MCF 10A (cell line): ENCODE measurements around the gene HEATR1. TPM values are rescaled to one million over a fixed set of nuclear protein-coding genes. Genes with fewer than 3 reads are reported as not detected.
A peak's percentile ranks its signal among the peaks of the same experiment; 100 is the strongest.

ENCODE experiments used
- Bru-seq: library from RNA; stranded (reverse); fragments of 400-500 nt; gene quantifications from one replicate; lab custom pipeline; 2021; lab: Mats Ljungman, UMichigan
- BruChase-seq, 2 experiments: library from RNA; stranded (reverse); fragments of 400-500 nt; gene quantifications; one replicate each; lab custom pipeline; 2021; lab: Mats Ljungman, UMichigan
- BruUV-seq: library from RNA; stranded (reverse); fragments of 400-500 nt; replicated peaks from 2 replicates; lab custom pipeline; 2021; lab: Mats Ljungman, UMichigan
- CTCF ChIA-PET: fragments of 300-600 bp; sonication (Branson Sonifier 250); formaldehyde crosslinking; extraction: SDS; loops from one replicate; lab custom pipeline; 2021; ENCODE audit warnings: antibody characterized with exemption, inconsistent platforms; lab: Yijun Ruan, JAX
- POLR2A ChIA-PET: fragments of 300-600, 350-650 bp; sonication (Branson Sonifier 250); formaldehyde crosslinking; extraction: SDS; loops from one replicate; lab custom pipeline; 2020; ENCODE audit warnings: antibody characterized with exemption, inconsistent platforms; lab: Yijun Ruan, JAX
- DNase-seq: peaks from one replicate; pipeline ENCODE4 v3.0.0-alpha.2; 2018; ENCODE audit not compliant: unreplicated experiment
- H3K27ac Mint-ChIP-seq: one replicate; pipeline ENCODE4 v1.8.0; 2022; ENCODE audit warnings: mild to moderate bottlenecking, low read depth, mixed read lengths; ENCODE audit not compliant: unreplicated experiment
- H3K27me3 Mint-ChIP-seq: one replicate; pipeline ENCODE4 v1.8.0; 2022; ENCODE audit warnings: mixed read lengths; ENCODE audit not compliant: insufficient read depth, unreplicated experiment
- H3K36me3 Mint-ChIP-seq: one replicate; pipeline ENCODE4 v1.8.0; 2022; ENCODE audit warnings: mild to moderate bottlenecking, moderate library complexity, mixed read lengths; ENCODE audit not compliant: insufficient read depth, unreplicated experiment
- H3K4me1 Mint-ChIP-seq: one replicate; pipeline ENCODE4 v1.8.0; 2022; ENCODE audit warnings: mixed read lengths; ENCODE audit not compliant: insufficient read depth, unreplicated experiment
- H3K4me3 Mint-ChIP-seq: one replicate; pipeline ENCODE4 v1.8.0; 2022; ENCODE audit warnings: mild to moderate bottlenecking, moderate library complexity, mixed read lengths; ENCODE audit not compliant: unreplicated experiment
- H3K9me3 Mint-ChIP-seq: one replicate; pipeline ENCODE4 v1.8.0; 2022; ENCODE audit warnings: mixed read lengths; ENCODE audit not compliant: unreplicated experiment
- CTCF ChIP-seq: fragments of 200-600 bp; IDR thresholded peaks from one replicate; pipeline ENCODE4 v1.8.0; 2022; ENCODE audit warnings: antibody characterized with exemption, mild to moderate bottlenecking; ENCODE audit not compliant: unreplicated experiment
- intact Hi-C: fragments of 100-400 bp; cut with micrococcal nuclease; formaldehyde crosslinking; loops from 2 replicates; pipeline ENCODE4 v1.14.1; 2022
- long read RNA-seq: library from polyadenylated mRNA; stranded (forward); transcript quantifications from one replicate; pipeline ENCODE4 v2.0.0, GENCODE V29; 2022
- total RNA-seq: library from RNA; stranded (reverse); gene quantifications from 2 replicates; pipeline ENCODE4 v1.2.3, GENCODE V29; 2022

Gene HEATR1, protein sequence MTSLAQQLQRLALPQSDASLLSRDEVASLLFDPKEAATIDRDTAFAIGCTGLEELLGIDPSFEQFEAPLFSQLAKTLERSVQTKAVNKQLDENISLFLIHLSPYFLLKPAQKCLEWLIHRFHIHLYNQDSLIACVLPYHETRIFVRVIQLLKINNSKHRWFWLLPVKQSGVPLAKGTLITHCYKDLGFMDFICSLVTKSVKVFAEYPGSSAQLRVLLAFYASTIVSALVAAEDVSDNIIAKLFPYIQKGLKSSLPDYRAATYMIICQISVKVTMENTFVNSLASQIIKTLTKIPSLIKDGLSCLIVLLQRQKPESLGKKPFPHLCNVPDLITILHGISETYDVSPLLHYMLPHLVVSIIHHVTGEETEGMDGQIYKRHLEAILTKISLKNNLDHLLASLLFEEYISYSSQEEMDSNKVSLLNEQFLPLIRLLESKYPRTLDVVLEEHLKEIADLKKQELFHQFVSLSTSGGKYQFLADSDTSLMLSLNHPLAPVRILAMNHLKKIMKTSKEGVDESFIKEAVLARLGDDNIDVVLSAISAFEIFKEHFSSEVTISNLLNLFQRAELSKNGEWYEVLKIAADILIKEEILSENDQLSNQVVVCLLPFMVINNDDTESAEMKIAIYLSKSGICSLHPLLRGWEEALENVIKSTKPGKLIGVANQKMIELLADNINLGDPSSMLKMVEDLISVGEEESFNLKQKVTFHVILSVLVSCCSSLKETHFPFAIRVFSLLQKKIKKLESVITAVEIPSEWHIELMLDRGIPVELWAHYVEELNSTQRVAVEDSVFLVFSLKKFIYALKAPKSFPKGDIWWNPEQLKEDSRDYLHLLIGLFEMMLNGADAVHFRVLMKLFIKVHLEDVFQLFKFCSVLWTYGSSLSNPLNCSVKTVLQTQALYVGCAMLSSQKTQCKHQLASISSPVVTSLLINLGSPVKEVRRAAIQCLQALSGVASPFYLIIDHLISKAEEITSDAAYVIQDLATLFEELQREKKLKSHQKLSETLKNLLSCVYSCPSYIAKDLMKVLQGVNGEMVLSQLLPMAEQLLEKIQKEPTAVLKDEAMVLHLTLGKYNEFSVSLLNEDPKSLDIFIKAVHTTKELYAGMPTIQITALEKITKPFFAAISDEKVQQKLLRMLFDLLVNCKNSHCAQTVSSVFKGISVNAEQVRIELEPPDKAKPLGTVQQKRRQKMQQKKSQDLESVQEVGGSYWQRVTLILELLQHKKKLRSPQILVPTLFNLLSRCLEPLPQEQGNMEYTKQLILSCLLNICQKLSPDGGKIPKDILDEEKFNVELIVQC (N-terminal part only)
- 90.6 and 128 TPM in 2 replicates for total RNA-seq
- percentile 97 among the genes with signal in this experiment for Bru-seq, nascent RNA
- percentile 97 among the genes with signal in this experiment for BruChase-seq, experiment 1, labeled RNA remaining after a 6-hour chase
- BruChase-seq, experiment 2, labeled RNA remaining after a 2-hour chase = percentile 96 among the genes with signal in this experiment
- long read RNA-seq, full-length matches to known transcripts = 128 of 184 reads
- long read RNA-seq, partial matches to known transcripts = 36 of 184 reads
- long read RNA-seq, other reads (novel, unspliced or antisense) = 20 of 184 reads

DNA sequence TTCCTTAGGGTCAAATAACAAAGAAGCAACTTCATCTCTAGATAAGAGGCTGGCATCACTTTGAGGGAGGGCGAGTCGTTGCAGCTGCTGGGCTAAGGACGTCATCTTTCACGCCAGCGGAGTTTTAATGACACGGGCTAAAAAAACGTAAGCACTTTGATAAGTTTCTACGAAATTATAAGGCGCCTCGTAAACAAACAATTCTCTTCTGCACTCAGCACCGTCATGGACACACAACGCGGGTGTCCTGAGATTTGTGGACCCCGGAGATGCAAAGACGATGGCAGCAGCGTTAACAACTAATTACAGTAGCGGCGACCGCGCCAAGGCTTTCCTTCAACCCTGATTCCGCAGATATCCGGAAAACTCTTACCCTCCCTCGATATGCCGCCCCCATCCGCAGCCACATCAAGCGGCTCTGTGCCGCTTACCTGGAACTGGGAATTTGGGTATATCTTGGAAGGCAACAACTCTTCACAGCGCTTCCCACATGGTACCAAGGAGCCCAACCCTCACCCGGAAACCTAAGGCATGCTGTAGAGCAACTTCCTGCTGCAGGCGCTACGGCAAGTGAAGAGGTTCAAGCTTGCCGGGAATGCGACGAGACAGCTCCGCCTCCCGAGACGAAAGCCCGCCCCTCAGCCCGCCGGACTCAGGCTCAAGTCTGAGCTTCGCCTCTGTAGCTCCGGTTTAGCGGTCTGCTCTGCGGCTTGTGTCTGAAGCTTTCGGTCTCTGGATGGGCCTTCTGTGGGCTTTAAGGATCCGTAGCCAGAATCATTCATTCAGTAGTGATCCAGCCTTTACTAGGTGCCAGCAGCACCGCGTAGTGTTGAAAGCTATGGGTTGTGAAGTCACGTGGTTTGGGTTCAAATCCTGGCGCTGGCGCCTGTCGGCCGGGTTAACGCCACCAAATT is at the start of gene HEATR1:
Gene HEATR1, minus strand, starts transcription at position 526 of the 914 bp plus-strand sequence. Its CDS starts 421 bp downstream, at position 105.
- intact Hi-C loops = loop anchor here (10.0 kb wide), 2 partner anchors 499 to 521 kb away; no protein-coding TSS in a partner anchor
- Mint-ChIP-seq H3K27me3 (peaks cover 2% of the 10 kb centered on the region), H3K4me3 (peak within 1 kb of the TSS; percentile 81), H3K27ac (peak within 1 kb of the TSS; percentile 87), H3K9me3 (no peaks in the 10 kb centered on the region), H3K4me1 (peaks cover 14% of the 10 kb centered on the region), H3K36me3 (peaks cover 54% of the 10 kb centered on the region)
- peak; percentile 99 for DNase-seq
- ChIA-PET POLR2A (interaction anchor here (0.5 to 5.8 kb wide), 46 partner anchors 9 to 1998 kb away, joined by 3 to 88 read pairs (median 3); partner anchors contain the start of gene MTR), CTCF (interaction anchor here (0.6 to 4.0 kb wide), 30 partner anchors 8 to 958 kb away, joined by 3 to 31 read pairs (median 4); partner anchors contain the start of gene MTR)
- no peak for TF ChIP-seq CTCF
- BruUV-seq = TSS peak; percentile 72

GRCh38 chr1:236645016-236645680 is 40.8 kb upstream of the HEATR1 start:
- no peaks in the 10 kb centered on the region for H3K36me3 Mint-ChIP-seq
- H3K4me3 Mint-ChIP-seq = no peak overlapping the region
- H3K4me1 Mint-ChIP-seq = no peaks in the 10 kb centered on the region
- intact Hi-C loops = no loop called here
- ChIA-PET POLR2A (no interaction called here), CTCF (interaction anchor here (0.6 kb wide), 2 partner anchors 36 kb away, joined by 3 to 4 read pairs; no protein-coding TSS in a partner anchor)
- no peak for DNase-seq
- H3K27ac Mint-ChIP-seq = no peak overlapping the region
- TF ChIP-seq CTCF = no peak
- no TSS peak for BruUV-seq
- peaks cover 25% of the 10 kb centered on the region for H3K27me3 Mint-ChIP-seq
- H3K9me3 Mint-ChIP-seq = no peaks in the 10 kb centered on the region

DNA sequence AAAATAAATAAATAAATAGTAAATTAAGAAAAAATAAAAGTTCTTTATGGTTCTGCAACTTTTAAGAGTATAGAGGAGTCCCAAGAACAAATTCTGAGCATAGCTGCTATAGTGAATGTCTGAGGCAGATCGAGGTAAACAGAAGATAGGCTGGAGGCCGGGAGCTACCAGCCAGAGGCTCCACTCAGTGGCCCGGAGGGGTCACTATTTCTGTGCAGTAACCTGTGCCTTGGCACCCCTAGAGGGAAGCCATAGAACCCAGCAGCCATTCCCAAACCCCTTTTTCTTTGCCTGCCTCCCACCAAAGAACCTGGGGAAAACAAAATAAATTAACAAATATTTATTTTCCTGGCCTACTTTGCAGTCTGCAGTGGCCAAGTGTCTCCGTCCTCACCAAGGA is 38.4 kb upstream of the HEATR1 start:
- ChIA-PET CTCF (interaction anchor here (0.6 kb wide), 2 partner anchors 93 to 117 kb away, joined by 3 to 4 read pairs; no protein-coding TSS in a partner anchor), POLR2A (interaction anchor here (0.7 kb wide), 1 partner anchor 117 kb away, joined by 3 read pairs; no protein-coding TSS in a partner anchor)
- Mint-ChIP-seq H3K4me3 (no peak overlapping the region), H3K27ac (no peak overlapping the region), H3K9me3 (no peaks in the 10 kb centered on the region), H3K27me3 (peaks cover 16% of the 10 kb centered on the region), H3K4me1 (no peaks in the 10 kb centered on the region), H3K36me3 (no peaks in the 10 kb centered on the region)
- intact Hi-C loops = no loop called here
- no TSS peak for BruUV-seq
- no peak for DNase-seq
- no peak for TF ChIP-seq CTCF
